GM18909 (cell line): ENCODE data around the gene STPG4.

ENCODE experiments used
- ATAC-seq: cut with Tn5 transposase; IDR thresholded peaks from one replicate; pipeline ENCODE4 v1.9.1; 2021; ENCODE audit warnings: mild to moderate bottlenecking; ENCODE audit not compliant: unreplicated experiment, poor library complexity

STPG4 gene

GRCh38 chr2:47060652-47061170, 94.4 kb downstream of the STPG4 start:
- no peak for ATAC-seq

GRCh38 chr2:47058003-47058931, 96.8 kb downstream of the STPG4 start:
- peak; percentile 50 for ATAC-seq

GRCh38 chr2:47057687-47058002, 97.5 kb downstream of the STPG4 start:
- no peak for ATAC-seq

- no peak for ATAC-seq
These were observed 98.0 kb downstream of the STPG4 start for GRCh38 chr2:47056868-47057686.

- no peak for ATAC-seq
These were observed 98.7 kb downstream of the STPG4 start for GRCh38 chr2:47056374-47056773.

GRCh38 chr2:47054868-47055267, 100.2 kb downstream of the STPG4 start:
- no peak for ATAC-seq

GRCh38 chr2:47054036-47054555, 101.0 kb downstream of the STPG4 start:
- ATAC-seq, result no peak

- no peak for ATAC-seq
These were observed 102.3 kb downstream of the STPG4 start for GRCh38 chr2:47052847-47053246.

- no peak for ATAC-seq
These were observed 103.5 kb downstream of the STPG4 start for GRCh38 chr2:47051562-47051961.

- no peak for ATAC-seq
These were observed 104.3 kb downstream of the STPG4 start for GRCh38 chr2:47050762-47051161.

- no peak for ATAC-seq
These were observed 104.9 kb downstream of the STPG4 start for GRCh38 chr2:47050021-47050760.

GRCh38 chr2:47049502-47049901, 105.6 kb downstream of the STPG4 start:
- no peak for ATAC-seq

GRCh38 chr2:47048801-47049480, 106.2 kb downstream of the STPG4 start:
- ATAC-seq, result no peak

- no peak for ATAC-seq
These were observed 108.8 kb downstream of the STPG4 start for GRCh38 chr2:47046271-47046670.

- ATAC-seq, result no peak
These were observed 111.2 kb downstream of the STPG4 start for GRCh38 chr2:47043891-47044239.

GRCh38 chr2:47043142-47043890, 111.8 kb downstream of the STPG4 start:
- ATAC-seq, result no peak

GRCh38 chr2:47041891-47042684, 113.0 kb downstream of the STPG4 start:
- ATAC-seq, result no peak

GRCh38 chr2:47041063-47041462, 114.0 kb downstream of the STPG4 start:
- no peak for ATAC-seq
